ENCODE data around the gene ZNF543. TPM values are rescaled to one million over a fixed set of nuclear protein-coding genes. Genes with fewer than 3 reads are reported as not detected.

ZNF543 gene
- total RNA-seq, 3 donors from 2014 or later = 6.7 to 14.8 (median 8.5) TPM

GRCh38 chr19:57376151-57376550 is 55.9 kb downstream of the ZNF543 start:
- TF ChIP-seq POLR2AphosphoS5 (IDR thresholded peaks at IDR 0.05) = no peak
- TF ChIP-seq POLR2A (IDR thresholded peaks at IDR 0.05) = no peak
- H3K9me3 ChIP-seq = peaks cover 46 to 55% of the 10 kb centered on the region in 2 donors
- intact Hi-C loops (cut with DNase I; ENCODE audit: low total_unique reads) = no loop called here
- no peak overlapping the region for H3K4me3 ChIP-seq
- H3K27me3 ChIP-seq = no peaks in the 10 kb centered on the region
- no peak for DNase-seq (ENCODE audit: low spot score in 2 of 2)
- H3K36me3 ChIP-seq = peaks cover 7% of the 10 kb centered on the region
- no peak overlapping the region for H3K27ac ChIP-seq
- no peaks in the 10 kb centered on the region for H3K4me1 ChIP-seq

GRCh38 chr19:57377498-57378146 is 57.4 kb downstream of the ZNF543 start:
- TF ChIP-seq CTCF (IDR thresholded peaks at IDR 0.05) (no peak), POLR2AphosphoS5 (IDR thresholded peaks at IDR 0.05) (no peak), POLR2A (IDR thresholded peaks at IDR 0.05) (no peak)
- no peak overlapping the region for H3K27ac ChIP-seq
- no peak for DNase-seq (ENCODE audit: low spot score in 2 of 2)
- intact Hi-C loops (cut with DNase I; ENCODE audit: low total_unique reads) = no loop called here
- peaks cover 7% of the 10 kb centered on the region for H3K36me3 ChIP-seq
- H3K9me3 ChIP-seq = peaks cover 46 to 55% of the 10 kb centered on the region in 2 donors
- no peaks in the 10 kb centered on the region for H3K27me3 ChIP-seq
- H3K4me3 ChIP-seq = no peak overlapping the region
- H3K4me1 ChIP-seq = no peaks in the 10 kb centered on the region

Other genes with a start within 250 kb of the ZNF543 start
- not detected for gene USP29, start 200.5 kb upstream of the ZNF543 start, total RNA-seq
- gene ZIM3, start 175.3 kb upstream of the ZNF543 start, total RNA-seq = not detected
- not detected for gene DUXA, start 153.0 kb upstream of the ZNF543 start, total RNA-seq
- 10 to 100 TPM; 29.2 to 66.2 (median 47.4) TPM for gene ZNF264, start 129.0 kb upstream of the ZNF543 start, total RNA-seq
- gene AURKC, start 89.4 kb upstream of the ZNF543 start, total RNA-seq = 1 to 10 TPM in 2 of 3 donors, under 1 TPM in 1; 0.64 to 3.4 (median 1.3) TPM
- 10 to 100 TPM; 17.0 to 29.9 (median 19.8) TPM for gene ZNF805, start 79.8 kb upstream of the ZNF543 start, total RNA-seq
- gene ZNF460, start 40.0 kb upstream of the ZNF543 start, total RNA-seq = 100 to 1,000 TPM in 1 of 3 donors, 10 to 100 TPM in 2; 70.2 to 123 (median 88.5) TPM
- gene ZNF304, start 30.8 kb downstream of the ZNF543 start, total RNA-seq = 10 to 100 TPM in 1 of 3 donors, 1 to 10 TPM in 2; 7.5 to 13.6 (median 8.2) TPM
- 10 to 100 TPM; 16.7 to 23.2 (median 20.2) TPM for gene TRAPPC2B, start 43.1 kb downstream of the ZNF543 start, total RNA-seq
- 1 to 10 TPM; 1.6 to 3.8 (median 2.4) TPM for gene ZNF547, start 43.1 kb downstream of the ZNF543 start, total RNA-seq
- gene ZNF548, start 69.4 kb downstream of the ZNF543 start, total RNA-seq = 10 to 100 TPM; 23.6 to 34.5 (median 31.8) TPM
- gene ZNF17, start 90.7 kb downstream of the ZNF543 start, total RNA-seq = 10 to 100 TPM; 10.5 to 22.0 (median 11.2) TPM
- 10 to 100 TPM in 1 of 3 donors, 1 to 10 TPM in 2; 3.4 to 11.1 (median 8.5) TPM for gene ZNF749, start 114.9 kb downstream of the ZNF543 start, total RNA-seq
- gene VN1R1, start 136.7 kb downstream of the ZNF543 start, total RNA-seq = 1 to 10 TPM in 2 of 3 donors, under 1 TPM in 1; 0.96 to 2.5 (median 2.0) TPM
- gene ZNF772, start 157.1 kb downstream of the ZNF543 start, total RNA-seq = 10 to 100 TPM in 2 of 3 donors, 1 to 10 TPM in 1; 8.5 to 26.9 (median 19.7) TPM
- gene ZNF419, start 167.3 kb downstream of the ZNF543 start, total RNA-seq = 10 to 100 TPM; 10.2 to 13.0 (median 12.5) TPM
- 10 to 100 TPM in 2 of 3 donors, 1 to 10 TPM in 1; 9.3 to 26.2 (median 12.8) TPM for gene ZNF773, start 179.5 kb downstream of the ZNF543 start, total RNA-seq
- 10 to 100 TPM in 1 of 3 donors, 1 to 10 TPM in 2; 3.7 to 11.6 (median 7.9) TPM for gene ZNF549, start 206.9 kb downstream of the ZNF543 start, total RNA-seq
- gene ZNF550, start 239.4 kb downstream of the ZNF543 start, total RNA-seq = 10 to 100 TPM in 2 of 3 donors, 1 to 10 TPM in 1; 5.4 to 15.5 (median 15.1) TPM

Data from breast epithelium (tissue), 4 donors.